Left lung (tissue), 10 donors: Measurements from ENCODE around the gene CCDC186. TPM values are rescaled to one million over a fixed set of nuclear protein-coding genes. Genes with fewer than 3 reads are reported as not detected.
A peak's percentile ranks its signal among the peaks of the same experiment; 100 is the strongest.

Source experiments
- ATAC-seq: fragments of 200-7000 bp; cut with Tn5 transposase; one replicate; pipeline ENCODE4 v1.9.1; 2020; ENCODE audit warnings: moderate library complexity
- DNase-seq, 4 donors: peaks; one replicate each; pipeline ENCODE4 v3.0.0-alpha.2; 2013 to 2020
- H3K27ac ChIP-seq, 2 donors: fragments of 200-600 bp; sonication (generic) in 1 of 2; one replicate each; pipeline versions ENCODE4 v1.5.0 to v1.8.0; 2020 to 2021
- H3K27me3 ChIP-seq, 2 donors: fragments of 200-600 bp; sonication (generic) in 1 of 2; one replicate each; pipeline versions ENCODE4 v1.5.0 to v1.8.0; 2020 to 2021
- H3K36me3 ChIP-seq, 2 donors: fragments of 200-600 bp; sonication (generic) in 1 of 2; one replicate each; pipeline versions ENCODE4 v1.5.0 to v1.8.0; 2020 to 2021
- H3K4me1 ChIP-seq, 2 donors: fragments of 200-600 bp; one replicate each; pipeline ENCODE4 v1.8.0; 2021
- H3K4me3 ChIP-seq, 2 donors: fragments of 200-600 bp; sonication (generic) in 1 of 2; one replicate each; pipeline versions ENCODE4 v1.5.0 to v1.8.0; 2020 to 2021; ENCODE audit warnings: mild to moderate bottlenecking in 1 of 2
- H3K9me3 ChIP-seq, 2 donors: fragments of 200-600 bp; sonication (generic) in 1 of 2; one replicate each; pipeline versions ENCODE4 v1.5.0 to v1.8.0; 2020 to 2021
- intact Hi-C, 2 donors: fragments of 100-400 bp; cut with DNase I; formaldehyde crosslinking; loops; one replicate each; pipeline versions ENCODE4 v1.11.2 to v1.14.2; 2022
- polyA plus RNA-seq, 6 donors: library from polyadenylated mRNA; unstranded; fragments of 120-200 nt; gene quantifications; one replicate each; pipeline ENCODE4 v1.2.1, GENCODE V29; 2013; ENCODE audit not compliant: insufficient read length in 6 of 6
- total RNA-seq, 2 donors: library from RNA; stranded (reverse); fragmentation: NEBNext Ultra II Directional; extraction: Animal tissue kit (Norgen Biotek cat#: 25700); gene quantifications; one replicate each; pipeline ENCODE4 v1.2.1, GENCODE V29; 2021
- TF ChIP-seq, protein P1 (sequence below), 2 donors: fragments of 200-600 bp; sonication (generic) in 1 of 2; IDR thresholded peaks; one replicate each; pipeline versions ENCODE4 v1.5.0 to v1.8.0; 2021; ENCODE audit warnings: antibody characterized with exemption in 2 of 2
- donor health status: DM: no; HTN: yes; CAD: no.
- donor health status: DM: no; HTN: no; CAD: no.

CCDC186 gene
- total and polyA plus RNA-seq, 8 donors = 25.2 to 46.6 (median 36.0) TPM

DNA sequence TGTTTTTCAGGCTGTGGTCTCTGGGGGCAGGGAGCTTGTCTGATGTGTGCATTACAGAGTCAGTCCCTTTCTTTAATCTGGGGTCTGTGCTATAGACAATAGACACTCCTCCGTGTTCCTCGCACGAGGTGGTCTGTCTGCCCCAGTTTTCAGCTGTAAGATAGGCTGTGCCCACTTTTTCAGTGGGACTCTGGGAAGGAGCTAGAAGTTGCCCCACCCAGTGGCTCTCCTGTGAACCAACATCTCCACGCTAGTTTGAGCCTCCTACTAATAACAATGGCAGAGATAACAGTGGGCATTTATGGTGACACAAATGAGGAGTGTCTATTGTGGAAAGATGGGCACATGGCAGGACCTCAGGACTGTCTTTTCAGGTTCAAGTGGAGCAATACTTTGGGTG, 86.3 kb downstream of the CCDC186 start:
- Histone ChIP-seq H3K27me3 (no peaks in the 10 kb centered on the region), H3K36me3 (no peaks in the 10 kb centered on the region), H3K9me3 (no peaks in the 10 kb centered on the region), H3K4me3 (no peak overlapping the region), H3K4me1 (no peaks in the 10 kb centered on the region), H3K27ac (no peak overlapping the region)
- intact Hi-C loops = no loop called here
- ATAC-seq (no peak), DNase-seq (no peak)
- TF ChIP-seq, protein P1, sequence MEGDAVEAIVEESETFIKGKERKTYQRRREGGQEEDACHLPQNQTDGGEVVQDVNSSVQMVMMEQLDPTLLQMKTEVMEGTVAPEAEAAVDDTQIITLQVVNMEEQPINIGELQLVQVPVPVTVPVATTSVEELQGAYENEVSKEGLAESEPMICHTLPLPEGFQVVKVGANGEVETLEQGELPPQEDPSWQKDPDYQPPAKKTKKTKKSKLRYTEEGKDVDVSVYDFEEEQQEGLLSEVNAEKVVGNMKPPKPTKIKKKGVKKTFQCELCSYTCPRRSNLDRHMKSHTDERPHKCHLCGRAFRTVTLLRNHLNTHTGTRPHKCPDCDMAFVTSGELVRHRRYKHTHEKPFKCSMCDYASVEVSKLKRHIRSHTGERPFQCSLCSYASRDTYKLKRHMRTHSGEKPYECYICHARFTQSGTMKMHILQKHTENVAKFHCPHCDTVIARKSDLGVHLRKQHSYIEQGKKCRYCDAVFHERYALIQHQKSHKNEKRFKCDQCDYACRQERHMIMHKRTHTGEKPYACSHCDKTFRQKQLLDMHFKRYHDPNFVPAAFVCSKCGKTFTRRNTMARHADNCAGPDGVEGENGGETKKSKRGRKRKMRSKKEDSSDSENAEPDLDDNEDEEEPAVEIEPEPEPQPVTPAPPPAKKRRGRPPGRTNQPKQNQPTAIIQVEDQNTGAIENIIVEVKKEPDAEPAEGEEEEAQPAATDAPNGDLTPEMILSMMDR (IDR thresholded peaks at IDR 0.05) = no peak

- intact Hi-C loops = no loop called here
- H3K4me3 ChIP-seq = no peak overlapping the region
- no peak for DNase-seq
- ATAC-seq = no peak
- TF ChIP-seq, protein P1 (IDR thresholded peaks at IDR 0.05) = no peak
- H3K9me3 ChIP-seq = no peaks in the 10 kb centered on the region
- no peak overlapping the region for H3K27ac ChIP-seq
- H3K36me3 ChIP-seq = no peaks in the 10 kb centered on the region
- no peaks in the 10 kb centered on the region for H3K27me3 ChIP-seq
- H3K4me1 ChIP-seq = no peaks in the 10 kb centered on the region
Measured at GRCh38 chr10:114087255-114087654, 86.7 kb downstream of the CCDC186 start.

DNA sequence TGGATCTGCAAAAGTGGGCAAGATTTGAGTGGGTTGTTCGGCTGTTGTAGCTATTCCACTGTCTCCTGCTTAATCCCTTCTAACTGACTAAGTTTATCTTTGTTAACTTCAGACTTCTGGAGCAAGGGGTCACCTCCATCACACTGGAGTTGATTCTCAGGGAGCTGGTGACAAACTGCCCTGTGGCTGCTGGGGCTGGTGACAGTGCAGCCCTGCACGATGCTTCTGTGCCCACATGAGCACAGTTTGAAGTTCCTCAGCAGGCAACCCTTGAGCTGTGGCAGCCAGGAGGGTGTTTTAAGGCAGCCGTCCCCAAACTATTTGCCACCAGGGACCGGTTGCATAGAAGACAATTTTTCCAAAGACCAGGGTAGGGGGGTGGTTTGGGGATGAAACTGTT, 89.8 kb downstream of the CCDC186 start:
- no peak overlapping the region for H3K4me3 ChIP-seq
- intact Hi-C loops = no loop called here
- ATAC-seq = no peak
- no peak for DNase-seq
- no peaks in the 10 kb centered on the region for H3K36me3 ChIP-seq
- H3K4me1 ChIP-seq = no peaks in the 10 kb centered on the region
- no peaks in the 10 kb centered on the region for H3K9me3 ChIP-seq
- TF ChIP-seq, protein P1 (IDR thresholded peaks at IDR 0.05) = no peak
- H3K27ac ChIP-seq = no peak overlapping the region
- H3K27me3 ChIP-seq = no peaks in the 10 kb centered on the region

DNA sequence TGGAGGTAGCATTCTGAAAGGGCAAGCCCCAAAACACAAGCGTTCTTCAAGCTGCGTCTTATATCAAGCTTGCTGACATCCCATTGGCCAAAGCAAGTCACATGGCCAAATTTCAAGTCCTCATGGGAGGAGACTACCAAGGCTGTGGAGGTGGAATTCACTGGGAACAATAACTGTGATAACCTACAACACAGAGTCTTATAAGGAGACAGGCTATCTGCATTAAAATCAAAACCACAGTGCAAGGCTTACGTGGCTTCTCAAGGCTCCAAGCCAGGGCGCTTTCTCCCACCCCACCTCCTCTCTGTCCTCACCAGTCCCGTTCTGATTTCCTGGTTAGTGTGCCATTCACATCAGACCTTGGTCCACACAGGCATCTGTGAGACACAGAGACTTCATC, 91.0 kb downstream of the CCDC186 start:
- Histone ChIP-seq H3K36me3 (no peaks in the 10 kb centered on the region), H3K4me1 (no peaks in the 10 kb centered on the region), H3K27me3 (no peaks in the 10 kb centered on the region), H3K4me3 (no peak overlapping the region), H3K27ac (no peak overlapping the region), H3K9me3 (no peaks in the 10 kb centered on the region)
- TF ChIP-seq, protein P1 (IDR thresholded peaks at IDR 0.05) = no peak
- ATAC-seq (no peak), DNase-seq (no peak)
- intact Hi-C loops = no loop called here

DNA sequence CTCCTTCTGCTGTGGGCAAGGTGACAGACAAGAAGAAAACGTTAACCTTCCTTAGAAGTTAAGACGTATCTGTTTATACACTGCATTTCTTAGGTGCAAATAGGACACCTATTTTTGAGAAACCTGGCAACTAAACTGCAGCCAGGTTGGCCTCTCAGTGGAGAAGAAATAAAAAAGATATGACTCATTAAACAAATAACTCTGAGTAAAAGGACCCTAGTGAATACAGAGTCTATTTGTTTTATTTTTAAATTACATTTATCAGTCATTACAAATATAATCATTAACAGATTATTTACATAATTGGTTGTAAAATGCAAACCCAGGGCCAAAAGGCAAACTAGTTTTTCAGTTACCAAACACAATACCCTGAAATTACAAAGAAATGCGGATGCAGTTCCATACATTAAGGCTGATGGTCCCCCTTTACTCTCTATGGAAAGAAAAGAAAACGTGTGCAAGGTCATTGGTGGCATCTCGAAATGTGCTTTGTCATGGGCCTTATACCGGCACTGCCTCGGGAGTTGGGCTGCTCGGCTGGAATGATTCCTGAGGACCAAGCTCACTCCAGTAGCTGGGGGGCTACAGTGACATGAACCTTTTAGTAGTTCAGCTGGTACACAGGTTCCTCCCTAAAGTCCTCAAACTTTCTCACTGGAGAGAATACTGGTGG, 92.0 kb downstream of the CCDC186 start:
- Histone ChIP-seq H3K9me3 (no peaks in the 10 kb centered on the region), H3K27me3 (no peaks in the 10 kb centered on the region), H3K27ac (peak overlapping the region in 1 of 2 donors; percentile 30), H3K4me1 (no peaks in the 10 kb centered on the region), H3K36me3 (no peaks in the 10 kb centered on the region), H3K4me3 (no peak overlapping the region)
- no peak for DNase-seq
- intact Hi-C loops = no loop called here
- peak; percentile 82 for ATAC-seq
- TF ChIP-seq, protein P1 (IDR thresholded peaks at IDR 0.05) = no peak
